Measurements from ENCODE around the gene SLC16A9.
"Not testable (repeated sequence)": the region's sequence is repeated elsewhere in the genome, so short reads cannot be mapped to it uniquely, and the experiment has no call there.

SLC16A9 gene, protein sequence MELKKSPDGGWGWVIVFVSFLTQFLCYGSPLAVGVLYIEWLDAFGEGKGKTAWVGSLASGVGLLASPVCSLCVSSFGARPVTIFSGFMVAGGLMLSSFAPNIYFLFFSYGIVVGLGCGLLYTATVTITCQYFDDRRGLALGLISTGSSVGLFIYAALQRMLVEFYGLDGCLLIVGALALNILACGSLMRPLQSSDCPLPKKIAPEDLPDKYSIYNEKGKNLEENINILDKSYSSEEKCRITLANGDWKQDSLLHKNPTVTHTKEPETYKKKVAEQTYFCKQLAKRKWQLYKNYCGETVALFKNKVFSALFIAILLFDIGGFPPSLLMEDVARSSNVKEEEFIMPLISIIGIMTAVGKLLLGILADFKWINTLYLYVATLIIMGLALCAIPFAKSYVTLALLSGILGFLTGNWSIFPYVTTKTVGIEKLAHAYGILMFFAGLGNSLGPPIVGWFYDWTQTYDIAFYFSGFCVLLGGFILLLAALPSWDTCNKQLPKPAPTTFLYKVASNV

DNA sequence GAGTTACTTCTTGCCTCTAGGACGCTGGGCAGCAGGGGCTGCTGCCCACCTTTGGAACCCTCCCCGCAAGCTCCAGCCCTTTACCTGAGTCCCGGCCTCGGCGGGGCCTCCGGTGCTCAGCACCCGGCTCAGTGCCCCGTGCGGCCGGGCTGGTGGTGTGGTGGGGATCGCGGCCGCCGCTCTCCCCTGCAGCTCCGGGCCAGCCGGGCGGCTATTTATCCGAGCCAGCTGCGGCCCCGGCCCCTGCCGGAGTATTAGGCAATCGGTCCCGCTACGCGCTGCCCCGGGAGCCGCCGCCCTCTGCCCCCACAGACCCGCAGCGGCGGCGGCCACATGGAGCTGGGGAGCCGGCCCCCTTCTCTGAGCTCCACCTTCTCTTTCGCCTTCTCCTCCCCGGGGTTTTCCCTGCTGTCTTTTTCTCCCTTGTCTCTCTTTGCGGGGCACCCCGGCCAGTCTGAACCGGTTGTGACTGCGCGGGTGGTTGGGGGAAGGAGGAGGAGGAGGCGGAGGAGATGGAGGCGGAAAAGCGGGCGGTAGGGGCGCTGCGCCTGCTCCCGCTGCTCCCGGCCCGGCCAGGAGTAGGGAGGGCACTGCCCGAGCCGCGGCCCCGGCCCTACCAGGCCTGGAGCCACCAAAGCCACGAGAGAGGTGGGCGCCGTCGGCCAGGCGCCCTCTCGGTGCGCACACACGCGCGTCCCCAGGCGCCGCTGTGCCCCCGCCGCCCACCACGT, at the start of gene SLC16A9:
Gene SLC16A9 (minus strand): TSS at position 456 of the 731 bp plus-strand sequence. CDS start 25,559 bp downstream, outside the sequence.
- no peak for DNase-seq

DNA sequence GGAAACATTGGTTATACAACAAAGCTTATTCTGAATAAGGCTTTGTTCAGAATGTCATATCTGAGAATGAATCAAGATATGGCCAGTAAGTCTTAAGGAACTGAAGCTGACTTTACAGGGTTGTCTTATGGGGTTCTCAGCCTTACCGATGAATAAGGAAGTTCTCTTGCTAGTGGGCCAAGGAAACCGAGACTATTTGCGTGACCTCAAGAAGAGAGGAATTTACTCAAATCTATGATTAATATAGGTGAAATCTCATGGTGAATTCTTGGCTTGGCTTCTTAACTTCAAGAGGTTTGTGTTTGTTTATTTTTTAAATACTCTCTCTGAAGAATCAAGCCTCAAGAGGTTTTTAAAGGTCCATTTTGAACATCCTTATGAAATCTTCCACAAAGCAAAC, 48.3 kb upstream of the SLC16A9 start:
- no peak for DNase-seq

DNA sequence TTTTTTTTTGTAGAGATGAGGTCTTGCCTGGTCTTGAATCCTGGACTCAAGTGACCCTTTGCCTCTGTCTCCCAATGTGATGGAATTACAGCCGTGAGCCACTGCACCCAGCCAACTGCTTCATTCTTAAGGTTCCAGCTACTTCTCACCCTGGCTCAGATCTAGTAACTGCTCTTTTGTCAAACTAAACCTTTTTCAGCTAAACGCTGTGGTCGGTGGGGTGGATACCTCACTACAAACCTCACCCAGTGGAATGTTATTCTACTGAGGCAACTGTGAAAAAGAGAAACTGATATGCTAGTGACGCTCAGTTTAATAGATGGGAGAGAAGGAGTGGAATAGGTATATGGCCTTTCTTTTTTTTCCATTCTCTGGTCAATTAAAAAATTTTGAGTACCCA, 45.3 kb upstream of the SLC16A9 start:
- no peak for DNase-seq

DNA sequence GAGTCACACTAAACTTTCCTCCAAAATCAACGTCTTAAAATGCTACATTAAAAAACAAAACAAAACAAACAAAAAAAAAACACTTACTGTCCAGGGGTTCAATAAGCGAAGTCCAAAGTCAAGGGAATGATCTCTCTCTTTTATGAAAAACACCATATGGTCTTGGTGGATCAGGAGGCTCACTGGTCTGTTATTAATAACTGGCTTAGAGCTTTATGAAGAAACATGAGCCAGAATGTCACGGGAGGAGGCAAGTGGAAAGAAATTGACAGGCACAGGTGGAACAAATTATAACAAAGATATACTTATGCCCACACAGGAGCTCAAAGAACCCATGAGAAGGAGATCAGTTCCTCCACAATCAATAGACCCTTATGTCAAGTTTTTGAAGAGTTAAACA, 43.6 kb upstream of the SLC16A9 start, which contains the start of gene MRLN:
Gene MRLN (minus strand): TSS at position 189 of the 400 bp plus-strand sequence.
- DNase-seq: no peak

DNA sequence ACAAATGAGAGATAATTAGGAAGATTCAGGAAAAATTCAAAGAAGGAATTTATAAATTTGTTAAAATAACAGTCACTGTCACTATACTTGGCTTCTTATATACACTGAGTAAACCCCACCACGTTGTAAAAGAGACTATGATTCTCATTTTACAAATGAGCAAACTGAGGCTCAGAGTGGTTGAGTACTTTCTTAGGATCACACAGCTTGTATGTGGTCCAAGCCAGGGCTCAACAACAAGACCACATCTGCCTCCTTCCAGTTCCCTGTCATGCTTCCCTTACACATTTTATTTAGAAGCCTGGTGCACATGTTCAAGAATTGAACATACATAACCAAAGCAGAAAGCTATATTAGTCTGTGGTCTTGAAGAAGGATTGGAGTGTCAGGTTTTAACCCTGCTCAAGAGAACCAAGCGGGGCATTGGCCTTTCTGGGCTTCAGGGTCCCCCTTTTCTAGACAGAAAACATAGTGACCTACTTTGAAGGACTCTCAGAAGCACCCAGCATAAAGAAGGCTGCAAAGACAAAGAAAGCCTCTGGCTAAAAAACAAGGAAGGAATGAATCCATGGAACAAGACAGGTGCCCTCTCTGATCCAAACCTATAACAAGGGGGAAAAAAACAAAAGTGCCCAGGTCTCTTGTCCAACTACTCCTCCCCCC, 42.8 kb upstream of the SLC16A9 start:
- no peak for DNase-seq

DNA sequence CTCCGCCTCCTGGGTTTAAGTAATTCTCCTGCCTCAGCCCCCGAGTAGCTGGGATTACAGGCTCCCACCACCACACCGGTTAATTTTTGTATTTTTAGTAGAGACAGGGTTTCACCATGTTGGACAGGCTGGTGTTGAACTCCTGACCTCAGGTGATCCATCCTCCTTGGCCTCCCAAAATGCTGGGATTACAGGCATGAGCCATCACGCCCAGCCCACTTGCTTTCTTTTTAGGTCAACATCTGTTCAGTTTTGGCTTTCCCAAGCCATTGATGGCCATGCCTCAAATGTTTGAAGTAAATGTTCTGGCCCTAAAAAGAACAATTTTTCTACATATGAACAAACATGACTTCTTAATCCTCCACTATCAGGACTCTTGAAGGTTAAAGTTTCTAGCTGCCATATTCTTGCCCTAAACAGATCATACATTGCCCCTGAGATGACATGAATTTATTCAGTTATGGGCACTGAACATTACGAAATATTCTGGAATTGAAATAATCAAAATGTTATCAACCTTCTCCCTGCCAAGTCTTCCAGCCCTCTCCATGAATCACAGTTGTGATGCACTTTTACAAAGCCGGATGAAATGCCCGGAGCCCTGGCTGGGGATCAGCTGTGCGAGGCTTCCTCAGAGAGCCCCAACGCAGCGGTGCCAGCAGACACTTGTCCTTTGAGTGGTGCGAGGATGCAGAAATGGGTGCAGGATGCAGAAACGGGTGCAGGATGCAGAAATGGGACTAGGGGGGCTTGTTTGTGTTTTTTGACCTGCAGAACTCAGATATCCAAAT, 40.7 kb upstream of the SLC16A9 start:
- DNase-seq: no peak

DNA sequence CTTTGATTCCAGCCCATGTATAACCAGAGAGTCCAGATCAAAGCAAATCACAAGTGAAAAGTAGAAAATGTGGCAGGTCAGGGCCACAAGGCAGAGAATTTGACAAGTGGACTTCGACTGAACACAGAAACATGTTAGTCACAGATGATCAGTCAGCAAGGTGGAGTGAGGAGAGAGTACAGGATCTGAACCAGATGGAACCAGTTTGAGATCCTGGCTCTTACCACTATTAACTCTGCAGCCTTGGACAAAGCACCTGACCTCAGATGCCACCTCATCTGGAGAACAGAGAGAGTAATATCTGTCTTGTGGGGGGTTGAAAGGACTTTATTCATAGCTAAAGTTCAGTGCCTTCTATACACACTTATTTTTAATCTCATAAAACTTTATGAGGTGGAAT, 39.2 kb upstream of the SLC16A9 start:
- no peak for DNase-seq

DNA sequence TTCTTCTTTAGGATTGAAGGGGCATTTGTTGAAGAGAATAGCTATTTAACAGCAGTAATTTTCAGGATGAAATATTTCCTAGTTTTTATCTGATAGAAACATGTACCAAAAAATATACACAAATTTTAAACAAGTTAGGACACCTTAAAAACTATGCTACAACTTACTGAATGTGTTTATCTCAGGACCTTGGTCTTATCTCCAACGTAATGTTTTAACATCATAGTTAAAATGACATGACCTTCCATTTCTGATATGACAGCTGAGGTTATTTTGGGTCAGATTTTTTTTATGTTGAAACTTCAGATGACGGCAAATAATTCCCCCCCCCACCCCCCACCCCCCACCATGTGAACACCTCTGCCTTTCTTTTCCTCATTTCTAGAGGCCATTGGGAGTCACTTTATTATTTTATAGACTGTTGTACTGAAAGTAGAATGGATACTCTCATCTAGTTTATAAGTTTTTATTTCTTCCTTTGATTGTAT, 35.6 kb upstream of the SLC16A9 start:
- no peak for DNase-seq

DNA sequence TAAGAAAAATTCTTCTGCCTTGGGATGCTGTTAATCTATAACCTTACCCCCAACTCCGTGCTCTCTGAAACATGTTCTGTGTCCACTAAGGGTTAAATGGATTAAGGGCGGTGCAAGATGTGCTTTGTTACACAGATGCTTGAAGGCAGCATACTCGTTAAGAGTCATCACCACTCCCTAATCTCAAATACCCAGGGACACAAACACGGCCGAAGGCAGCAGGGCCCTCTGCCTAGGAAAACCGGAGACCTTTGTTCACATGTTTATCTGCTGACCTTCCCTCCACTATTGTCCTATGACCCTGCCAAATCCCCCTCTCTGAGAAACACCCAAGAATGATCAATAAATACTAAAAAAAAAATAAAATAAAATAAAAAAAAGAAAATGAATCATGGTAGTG, 35.1 kb upstream of the SLC16A9 start:
- not testable (repeated sequence) for DNase-seq

DNA sequence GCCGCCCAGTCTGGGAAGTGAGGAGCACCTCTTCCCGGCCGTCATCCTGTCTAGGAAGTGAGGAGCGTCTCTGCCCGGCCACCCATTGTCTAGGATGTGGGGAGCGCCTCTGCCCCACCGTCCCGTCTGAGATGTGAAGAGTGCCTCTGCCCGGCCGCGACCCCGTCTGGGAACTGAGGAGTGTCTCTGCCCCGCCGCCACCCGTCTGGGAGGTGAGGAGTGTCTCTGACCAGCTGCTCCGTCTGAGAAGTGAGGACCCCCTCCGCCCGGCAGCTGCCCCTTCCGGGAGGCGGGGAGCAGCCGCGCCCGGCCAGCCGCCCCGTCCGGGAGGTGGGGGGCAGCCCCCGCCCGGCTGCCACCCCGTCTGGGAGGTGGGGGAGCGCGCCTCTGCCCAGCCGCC, 34.5 kb upstream of the SLC16A9 start:
- DNase-seq: not testable (repeated sequence)

DNA sequence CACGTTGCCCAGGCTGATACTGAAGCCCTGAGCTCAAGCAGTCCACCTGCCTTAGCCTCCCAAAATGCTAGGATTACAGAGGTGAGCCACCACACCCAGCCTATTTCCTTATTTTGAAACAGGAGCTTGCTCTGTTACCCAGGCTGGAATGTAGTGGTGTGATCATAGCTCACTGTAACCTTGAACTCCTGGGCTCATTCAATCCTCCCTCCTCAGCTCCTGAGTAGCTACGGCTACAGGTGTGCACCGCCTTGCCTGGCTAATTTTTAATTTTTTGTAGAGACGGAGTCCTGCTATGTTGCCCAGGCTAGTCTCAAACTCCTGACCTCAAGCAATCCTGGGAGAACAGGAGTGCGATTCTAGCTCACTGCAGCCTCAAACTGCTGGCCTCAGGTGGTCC, 31.9 kb upstream of the SLC16A9 start:
- DNase-seq: no peak

DNA sequence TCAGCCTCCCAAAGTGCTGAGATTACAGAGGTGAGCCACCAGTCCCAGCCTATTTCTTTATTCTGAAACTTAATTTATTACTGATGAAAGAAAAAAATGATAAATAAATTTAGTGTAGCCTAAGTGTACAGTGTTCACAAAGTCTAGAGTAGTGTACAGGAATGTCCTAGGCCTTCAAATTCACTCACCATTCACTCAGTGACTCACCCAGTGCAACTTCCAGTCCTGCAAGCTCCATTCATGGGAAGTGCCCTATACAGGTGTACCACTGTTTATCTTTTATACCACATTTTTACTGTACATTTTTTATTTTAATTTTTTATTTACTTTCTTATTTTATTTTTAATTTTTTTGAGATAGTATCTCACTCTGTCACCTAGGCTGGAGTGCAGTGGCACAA, 31.4 kb upstream of the SLC16A9 start:
- no peak for DNase-seq

DNA sequence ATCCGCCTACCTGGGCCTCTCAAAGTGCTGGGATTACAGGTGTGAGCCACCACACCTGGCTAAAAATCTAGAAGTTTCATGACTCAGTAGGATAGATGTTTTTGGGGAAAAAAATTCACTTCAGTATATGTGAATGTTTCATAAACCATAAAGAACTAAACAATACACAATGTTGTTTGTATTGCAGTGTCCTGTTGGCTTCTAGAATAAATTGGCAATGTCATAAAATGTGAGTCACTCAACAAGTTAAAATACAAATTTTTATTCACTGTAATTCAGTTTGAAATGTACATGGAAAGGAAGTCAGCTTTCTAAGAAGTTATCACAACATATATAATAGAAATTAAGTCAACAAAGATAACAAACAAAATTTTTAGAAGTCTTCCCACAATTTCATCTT, 27.1 kb upstream of the SLC16A9 start:
- no peak for DNase-seq

DNA sequence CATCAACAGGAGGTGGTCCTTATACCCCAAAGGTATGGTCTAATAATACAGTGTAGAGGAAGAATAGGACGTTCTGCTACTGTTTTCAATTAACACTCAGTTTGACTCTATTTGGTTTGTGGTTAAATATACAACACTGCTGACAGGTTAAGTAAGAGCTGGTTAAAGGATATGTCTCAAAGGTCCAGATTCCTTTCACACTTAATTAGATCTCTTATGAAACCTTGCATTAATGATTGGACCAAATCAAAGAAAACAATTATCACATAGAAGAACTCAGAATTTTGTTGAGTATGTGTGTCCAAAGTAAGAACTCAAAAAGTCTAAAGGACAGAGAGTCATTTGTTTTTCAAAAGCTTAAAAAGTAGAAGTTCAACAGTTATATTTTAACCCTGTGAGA, 25.6 kb upstream of the SLC16A9 start:
- no peak for DNase-seq

DNA sequence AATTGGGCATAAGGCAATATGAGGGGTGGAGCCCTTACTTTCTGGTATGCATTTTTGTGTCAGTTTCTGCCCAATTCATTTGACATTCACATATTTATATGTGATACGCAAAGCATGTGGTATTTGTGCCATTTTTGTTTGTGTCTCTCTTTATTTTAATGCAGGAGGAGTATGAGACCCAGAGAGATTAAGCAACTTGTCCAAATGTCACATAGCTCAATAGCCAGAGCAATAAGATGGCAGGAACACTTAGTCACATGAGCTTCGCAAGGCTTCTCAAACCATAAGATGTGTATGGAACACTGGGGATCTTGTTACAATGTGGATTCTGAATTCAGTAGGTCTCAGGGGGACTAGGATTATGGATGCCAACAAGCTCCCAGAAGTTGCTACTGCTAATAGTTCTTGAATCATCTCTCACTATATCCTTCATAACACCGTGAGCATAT, 24.4 kb upstream of the SLC16A9 start:
- DNase-seq: no peak

DNA sequence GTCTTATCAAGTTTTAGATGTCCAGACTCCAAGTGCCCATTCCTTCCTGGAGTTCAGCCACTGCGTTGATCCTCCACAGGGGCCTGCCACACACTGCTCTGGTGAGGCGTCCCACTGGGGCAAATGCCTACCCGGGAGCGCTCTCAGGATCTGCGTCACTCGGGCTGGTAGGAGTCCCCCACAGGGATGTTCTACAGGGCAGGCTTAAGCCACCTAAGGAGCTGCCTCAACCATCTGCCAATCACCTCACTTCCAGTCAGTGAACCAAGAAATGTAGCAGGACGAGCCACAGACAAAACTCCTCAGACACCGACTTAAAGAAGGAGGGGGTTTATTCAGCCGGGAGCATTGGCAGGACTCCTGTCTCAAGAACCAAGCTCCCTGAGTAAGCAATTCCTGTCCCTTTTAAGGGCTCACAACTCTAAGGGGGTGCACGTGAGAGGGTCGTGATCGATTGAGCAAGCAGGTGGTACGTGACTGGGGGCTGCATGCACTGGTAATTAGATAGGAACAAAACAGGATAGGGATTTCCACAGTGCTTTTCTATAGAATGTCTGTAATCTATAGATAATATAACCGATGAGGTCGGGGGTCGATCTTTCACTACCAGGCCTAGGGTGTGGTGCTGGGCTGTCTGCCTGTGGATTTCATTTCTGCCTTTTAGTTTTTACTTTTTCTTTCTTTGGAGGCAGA, 23.8 kb upstream of the SLC16A9 start:
- DNase-seq: not testable (repeated sequence)

DNA sequence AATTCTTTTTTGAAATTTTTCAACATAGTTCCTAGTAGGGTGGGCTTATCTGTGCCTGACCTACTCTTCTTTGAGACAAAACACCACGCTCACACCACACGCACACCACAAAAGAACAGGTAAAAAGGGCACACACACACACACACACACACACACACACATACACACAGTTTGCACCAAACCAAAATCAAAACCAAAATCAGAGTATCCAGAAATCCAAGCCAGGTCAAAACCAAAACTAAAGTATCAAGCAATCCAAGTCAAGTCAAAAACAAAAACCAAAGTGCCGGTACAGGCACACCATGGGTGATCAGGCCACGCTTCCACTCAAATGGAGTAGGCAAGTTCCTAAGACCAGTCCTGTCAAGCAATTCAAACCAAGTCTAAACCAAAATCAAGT, 23.2 kb upstream of the SLC16A9 start:
- not testable (repeated sequence) for DNase-seq

DNA sequence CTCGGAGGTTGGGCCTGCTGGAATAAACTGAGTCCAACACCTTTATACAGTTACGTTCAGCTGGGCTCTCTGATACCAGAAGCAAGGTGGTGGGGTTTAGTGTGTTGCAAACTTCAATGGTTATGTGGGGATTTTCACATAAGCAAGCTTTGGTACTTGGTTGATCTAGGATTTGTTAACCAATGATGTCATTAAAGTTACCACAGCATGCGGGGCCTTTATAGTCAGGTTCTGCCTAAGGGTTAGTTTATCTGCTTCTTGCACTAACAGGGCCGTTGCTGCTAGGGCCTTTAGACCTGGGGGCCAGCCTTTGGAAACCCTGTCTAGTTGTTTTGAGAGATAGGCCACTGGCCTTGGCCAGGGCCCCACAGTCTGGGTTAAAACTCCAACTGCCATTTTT, 19.5 kb upstream of the SLC16A9 start:
- DNase-seq: not testable (repeated sequence)

DNA sequence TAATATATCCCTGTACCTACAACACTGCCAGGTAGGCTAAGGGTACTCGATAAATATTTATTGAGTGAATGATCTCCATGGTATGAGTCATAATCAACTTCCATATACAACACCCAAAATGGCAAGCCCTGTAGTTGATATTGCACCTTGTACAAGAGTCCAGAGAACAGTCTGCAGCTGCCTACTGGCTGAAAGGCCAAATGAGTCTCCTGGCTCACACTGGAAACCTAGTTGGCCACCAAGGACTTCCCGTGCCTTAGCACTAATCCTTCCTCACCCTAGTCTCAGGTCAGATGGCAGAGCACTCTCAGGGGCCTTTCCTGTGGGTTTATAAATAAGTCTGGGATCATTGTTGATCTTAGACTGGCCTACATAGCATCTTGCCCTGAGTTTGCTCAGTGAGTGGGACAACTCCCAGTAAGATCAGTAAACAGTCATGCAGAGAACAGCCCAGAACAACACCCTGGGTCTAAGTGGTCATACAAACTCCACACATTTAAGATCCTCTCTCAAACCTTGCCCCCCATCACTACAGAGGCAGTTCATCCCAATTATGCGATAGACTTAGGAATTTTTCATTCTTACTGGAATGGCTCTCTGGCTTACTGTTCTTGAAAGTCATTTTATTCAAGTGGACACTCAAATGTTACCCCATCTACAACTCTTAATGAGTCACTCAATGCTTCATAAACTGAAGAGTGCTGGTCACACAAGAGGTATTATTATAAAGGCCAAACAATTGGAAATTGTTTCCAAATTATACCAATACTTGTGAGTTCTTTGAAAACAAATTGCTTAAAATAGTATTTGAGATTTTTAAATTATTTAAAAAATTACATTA, 14.7 kb upstream of the SLC16A9 start:
- no peak for DNase-seq

DNA sequence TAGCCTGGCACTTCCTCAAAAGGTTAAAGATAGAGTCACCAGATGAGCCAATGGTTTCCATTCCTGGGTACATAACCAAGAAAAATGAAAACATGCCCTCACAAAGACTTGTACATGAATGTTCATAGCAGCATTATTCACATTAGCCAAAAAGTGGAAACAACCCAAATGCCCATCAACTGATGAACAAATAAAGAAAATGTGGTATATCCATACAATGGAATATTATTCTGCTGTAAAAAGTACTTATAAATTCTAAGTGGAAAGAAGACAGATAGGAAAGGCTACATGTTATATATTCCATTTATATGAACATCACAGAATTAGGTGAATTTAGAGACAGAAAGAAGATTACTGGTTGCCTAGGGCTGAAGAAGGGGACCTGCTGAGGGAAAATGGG, 10.7 kb upstream of the SLC16A9 start:
- DNase-seq: no peak

DNA sequence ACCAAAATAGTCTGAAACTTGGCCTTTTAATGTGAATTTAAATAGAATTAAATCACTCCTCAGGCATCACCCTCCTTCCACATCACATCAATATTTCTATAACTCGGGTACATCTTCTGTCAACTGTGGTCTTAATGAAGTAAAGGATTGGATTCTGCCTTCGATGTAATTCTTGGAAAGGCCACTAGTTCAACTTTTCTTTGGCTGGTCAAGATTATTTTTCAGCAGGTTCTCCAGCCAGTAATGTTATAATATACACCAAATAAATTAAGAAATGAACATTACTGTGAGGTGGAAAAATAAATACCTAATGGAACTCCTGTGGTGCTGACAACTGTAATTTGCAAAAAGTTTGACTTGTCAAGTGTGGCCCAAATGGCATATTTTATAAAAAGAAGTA, 9.7 kb upstream of the SLC16A9 start:
- no peak for DNase-seq
